Measurements from ENCODE around the gene BAIAP2L1. TPM values are rescaled to one million over a fixed set of nuclear protein-coding genes. Genes with fewer than 3 reads are reported as not detected.

Gene BAIAP2L1
- total RNA-seq, 1 donor from 2014 or later: 35.1 TPM

- H3K4me3 ChIP-seq: no peak overlapping the region
- H3K79me2 ChIP-seq (ENCODE audit: low read depth): no peaks in the 10 kb centered on the region
- no peak overlapping the region for H3K27ac Mint-ChIP-seq
- no peak overlapping the region for H3K27ac ChIP-seq
- TF ChIP-seq CTCF (IDR thresholded peaks at IDR 0.05) (no peak), EZH2phosphoT487 (IDR thresholded peaks at IDR 0.05) (no peak), EZH2 (IDR thresholded peaks at IDR 0.05) (no peak)
- H3K4me1 ChIP-seq: no peaks in the 10 kb centered on the region
- DNase-seq (ENCODE audit: low spot score): no peak
- H3K27me3 ChIP-seq: no peaks in the 10 kb centered on the region
- peaks cover 6% of the 10 kb centered on the region for H3K9me3 Mint-ChIP-seq
- no peak overlapping the region for H2AFZ ChIP-seq (replicated peaks)
- no peaks in the 10 kb centered on the region for H3K9me3 ChIP-seq (ENCODE audit: low read depth)
- H3K36me3 ChIP-seq: no peaks in the 10 kb centered on the region
- H3F3A ChIP-seq (ENCODE audit: low read depth): no peaks in the 10 kb centered on the region
- peaks cover 28% of the 10 kb centered on the region for H3K36me3 Mint-ChIP-seq
- no peak overlapping the region for H3K4me3 Mint-ChIP-seq
- H3K4me2 ChIP-seq: no peak overlapping the region
- no peak overlapping the region for H3K9ac ChIP-seq
- peaks cover 2% of the 10 kb centered on the region for H3K4me1 Mint-ChIP-seq
- H4K20me1 ChIP-seq (ENCODE audit: low read depth): no peaks in the 10 kb centered on the region
- peaks cover 2% of the 10 kb centered on the region for H3K27me3 Mint-ChIP-seq (ENCODE audit: insufficient read depth, low read depth)
These were observed 86.4 kb downstream of the BAIAP2L1 start for GRCh38 chr7:98314469-98314868.

GRCh38 chr7:98312201-98312600, 88.7 kb downstream of the BAIAP2L1 start:
- Histone ChIP-seq H3K36me3 (no peaks in the 10 kb centered on the region), H3K9ac (no peak overlapping the region), H3K4me3 (no peak overlapping the region), H3K27me3 (no peaks in the 10 kb centered on the region), H2AFZ (replicated peaks) (no peak overlapping the region), H3K4me2 (no peak overlapping the region), H4K20me1 (ENCODE audit: low read depth) (no peaks in the 10 kb centered on the region), H3K4me1 (no peaks in the 10 kb centered on the region), H3F3A (ENCODE audit: low read depth) (no peaks in the 10 kb centered on the region), H3K79me2 (ENCODE audit: low read depth) (no peaks in the 10 kb centered on the region), H3K9me3 (ENCODE audit: low read depth) (no peaks in the 10 kb centered on the region), H3K27ac (no peak overlapping the region)
- Mint-ChIP-seq H3K9me3 (peaks cover 2% of the 10 kb centered on the region), H3K36me3 (peaks cover 19% of the 10 kb centered on the region), H3K27me3 (ENCODE audit: insufficient read depth, low read depth) (peaks cover 2% of the 10 kb centered on the region), H3K4me3 (no peak overlapping the region), H3K27ac (no peak overlapping the region), H3K4me1 (peaks cover 2% of the 10 kb centered on the region)
- DNase-seq (ENCODE audit: low spot score): no peak
- TF ChIP-seq EZH2 (IDR thresholded peaks at IDR 0.05) (no peak), CTCF (IDR thresholded peaks at IDR 0.05) (no peak), EZH2phosphoT487 (IDR thresholded peaks at IDR 0.05) (no peak)

- peaks cover 2% of the 10 kb centered on the region for H3K27me3 Mint-ChIP-seq (ENCODE audit: insufficient read depth, low read depth)
- peaks cover 10% of the 10 kb centered on the region for H3K36me3 Mint-ChIP-seq
- no peak overlapping the region for H3K27ac Mint-ChIP-seq
- Histone ChIP-seq H3K4me2 (no peak overlapping the region), H3K9ac (no peak overlapping the region), H4K20me1 (ENCODE audit: low read depth) (no peaks in the 10 kb centered on the region), H3K27ac (no peak overlapping the region), H2AFZ (replicated peaks) (no peak overlapping the region), H3K4me1 (no peaks in the 10 kb centered on the region), H3K4me3 (no peak overlapping the region), H3K9me3 (ENCODE audit: low read depth) (no peaks in the 10 kb centered on the region), H3K79me2 (ENCODE audit: low read depth) (no peaks in the 10 kb centered on the region), H3F3A (ENCODE audit: low read depth) (no peaks in the 10 kb centered on the region), H3K36me3 (no peaks in the 10 kb centered on the region), H3K27me3 (no peaks in the 10 kb centered on the region)
- no peaks in the 10 kb centered on the region for H3K9me3 Mint-ChIP-seq
- no peak for DNase-seq (ENCODE audit: low spot score)
- TF ChIP-seq CTCF (IDR thresholded peaks at IDR 0.05): no peak
- TF ChIP-seq EZH2phosphoT487 (IDR thresholded peaks at IDR 0.05): no peak
- no peak for TF ChIP-seq EZH2 (IDR thresholded peaks at IDR 0.05)
- H3K4me3 Mint-ChIP-seq: no peak overlapping the region
- H3K4me1 Mint-ChIP-seq: peaks cover 2% of the 10 kb centered on the region
These were observed 91.3 kb downstream of the BAIAP2L1 start for GRCh38 chr7:98309566-98309965.
